Measurements from ENCODE around the gene STXBP5.

GRCh38 chr6:147278891-147279290 lies 74.7 kb downstream of the STXBP5 start:
- TF ChIP-seq CTCF (IDR thresholded peaks at IDR 0.05) (no peak), POLR2A (IDR thresholded peaks at IDR 0.05) (no peak)
